ENCODE data around the gene RNU6-9.
"Not testable (repeated sequence)": the region's sequence is repeated elsewhere in the genome, so short reads cannot be mapped to it uniquely, and the experiment has no call there.

RNU6-9 gene

DNA sequence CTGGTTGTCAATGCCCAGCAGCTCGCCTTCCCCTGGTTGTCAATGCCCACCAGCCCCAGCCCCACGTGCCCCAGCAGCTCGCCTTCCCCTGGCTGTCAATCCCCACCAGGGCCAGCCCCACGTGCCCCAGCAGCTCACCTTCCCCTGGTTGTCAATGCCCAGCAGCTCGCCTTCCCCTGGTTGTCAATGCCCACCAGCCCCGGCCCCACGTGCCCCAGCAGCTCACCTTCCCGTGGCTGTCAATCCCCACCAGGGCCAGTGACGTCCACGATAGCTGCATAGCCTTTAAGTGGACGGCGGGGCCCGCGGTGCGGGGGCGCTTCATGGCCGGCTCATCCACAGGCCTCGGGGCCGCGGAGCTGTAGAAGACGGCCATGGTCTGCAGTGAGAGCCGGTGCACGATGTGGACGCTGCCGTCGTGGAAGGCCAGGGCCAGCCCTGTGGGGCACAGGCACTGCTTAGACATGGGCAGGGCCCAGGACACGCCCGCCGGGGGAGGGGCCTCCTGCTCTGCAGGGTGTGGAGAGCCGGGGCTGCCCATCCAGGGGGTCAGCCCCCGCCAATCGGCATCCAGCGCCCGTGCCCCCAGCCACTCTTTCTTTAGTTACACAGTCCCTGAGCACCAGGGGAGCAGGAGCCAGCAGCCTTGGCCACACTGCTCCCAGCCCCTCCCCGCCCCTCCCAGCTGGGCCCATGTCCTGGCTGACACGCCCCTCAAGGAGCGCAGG is 13.4 kb upstream of the RNU6-9 start:
- no peaks in the 10 kb centered on the region for H3K27me3 Mint-ChIP-seq (ENCODE audit: low read depth)
- peaks cover 16% of the 10 kb centered on the region for H3K36me3 Mint-ChIP-seq (ENCODE audit: low read depth)
- no peak overlapping the region for H3K4me3 Mint-ChIP-seq
- no peaks in the 10 kb centered on the region for H3K4me1 Mint-ChIP-seq (ENCODE audit: low read depth)
- no peaks in the 10 kb centered on the region for H3K9me3 Mint-ChIP-seq
- H3K27ac Mint-ChIP-seq: no peak overlapping the region

DNA sequence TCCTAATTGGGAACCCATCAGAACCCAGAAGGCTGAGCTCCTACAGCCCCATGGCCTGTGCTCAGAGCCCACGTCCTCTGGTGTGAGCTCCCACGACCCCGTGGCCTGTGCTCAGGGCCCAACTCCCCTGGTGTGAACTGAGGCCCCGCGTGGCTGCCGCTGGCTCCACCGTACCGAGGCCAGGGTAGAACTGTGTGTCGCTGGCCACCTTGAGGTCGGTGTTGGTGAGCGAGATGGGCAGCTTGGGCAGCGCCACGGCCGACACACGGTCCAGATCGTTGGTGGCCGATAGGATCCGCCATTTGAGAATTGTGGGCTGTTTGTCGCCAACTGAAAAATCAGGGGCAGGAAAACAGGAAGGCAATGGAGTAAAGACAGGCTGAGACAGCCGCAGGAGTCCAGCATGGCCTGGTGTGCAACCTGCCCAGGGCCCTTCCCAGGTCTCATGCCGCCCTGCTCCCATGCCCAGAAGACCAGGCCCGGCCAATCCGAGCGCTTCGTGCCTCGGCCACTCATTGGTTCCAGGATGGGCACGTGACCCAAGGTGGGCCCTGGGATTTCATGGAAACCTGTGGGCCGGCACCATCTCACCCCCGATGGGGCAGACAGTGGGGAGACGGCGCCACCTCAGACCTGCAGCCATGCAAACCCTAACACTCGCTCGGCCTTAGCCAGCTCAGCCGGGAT is 11.8 kb upstream of the RNU6-9 start:
- no peaks in the 10 kb centered on the region for H3K9me3 Mint-ChIP-seq
- no peaks in the 10 kb centered on the region for H3K4me1 Mint-ChIP-seq (ENCODE audit: low read depth)
- H3K36me3 Mint-ChIP-seq (ENCODE audit: low read depth): peaks cover 16% of the 10 kb centered on the region
- H3K27ac Mint-ChIP-seq: no peak overlapping the region
- no peak overlapping the region for H3K4me3 Mint-ChIP-seq
- H3K27me3 Mint-ChIP-seq (ENCODE audit: low read depth): no peaks in the 10 kb centered on the region

DNA sequence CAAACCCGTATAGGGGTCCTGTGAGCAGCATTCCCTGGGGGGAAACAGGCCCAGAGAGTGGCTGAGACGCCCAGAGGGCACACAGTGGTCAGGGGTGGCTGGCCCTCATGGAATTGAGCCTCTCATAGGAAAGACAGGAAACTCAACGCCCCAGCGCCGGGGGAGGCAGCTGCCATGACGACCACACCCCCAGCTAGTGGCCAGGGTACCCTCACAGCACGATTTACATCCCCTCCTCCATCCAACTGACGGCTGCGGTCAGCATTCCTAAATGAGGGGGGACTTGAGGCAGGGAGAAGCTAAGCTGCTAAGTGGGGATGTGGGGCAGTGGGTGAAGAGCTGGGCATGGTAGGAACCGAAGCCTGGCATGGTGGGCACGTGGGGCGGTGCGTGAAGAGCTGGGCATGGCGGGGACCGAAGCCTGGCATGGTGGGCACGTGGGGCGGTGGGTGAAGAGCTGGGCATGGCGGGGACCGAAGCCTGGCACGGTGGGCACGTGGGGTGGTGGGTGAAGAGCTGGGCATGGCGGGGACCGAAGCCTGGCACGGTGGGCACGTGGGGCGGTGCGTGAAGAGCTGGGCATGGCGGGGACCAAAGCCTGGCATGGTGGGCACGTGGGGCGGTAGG is 10.3 kb upstream of the RNU6-9 start:
- Mint-ChIP-seq H3K4me3 (no peak overlapping the region), H3K9me3 (no peaks in the 10 kb centered on the region), H3K36me3 (ENCODE audit: low read depth) (peaks cover 19% of the 10 kb centered on the region), H3K27me3 (ENCODE audit: low read depth) (no peaks in the 10 kb centered on the region), H3K27ac (no peak overlapping the region), H3K4me1 (ENCODE audit: low read depth) (no peaks in the 10 kb centered on the region)

DNA sequence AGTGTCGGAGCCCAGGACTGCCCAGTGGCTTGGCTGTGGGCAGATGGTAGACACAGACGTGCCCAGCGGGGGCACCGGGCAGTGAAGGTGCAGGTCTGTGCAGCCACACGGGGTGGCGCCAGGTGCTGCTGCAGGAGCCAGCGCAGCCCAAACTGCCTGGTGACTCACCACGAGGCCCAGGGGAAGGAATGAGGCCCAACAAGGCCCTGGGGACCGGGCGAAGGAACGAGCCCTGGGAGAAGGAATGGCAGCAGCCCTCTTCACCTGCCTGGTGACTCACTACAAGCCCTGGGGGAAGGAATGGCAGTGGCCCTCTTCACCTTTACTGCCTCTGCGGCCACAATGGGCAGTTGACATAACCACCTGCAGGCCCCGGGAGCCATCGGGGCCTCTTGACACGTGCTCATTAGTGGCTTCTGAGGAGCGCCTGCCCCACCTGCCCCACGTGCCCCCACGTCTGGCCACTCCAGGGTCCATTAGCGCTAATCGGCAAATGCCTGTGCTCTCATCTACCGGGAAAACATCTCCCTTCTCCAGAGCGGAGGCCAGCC is 9.5 kb upstream of the RNU6-9 start:
- no peaks in the 10 kb centered on the region for H3K9me3 Mint-ChIP-seq
- H3K4me1 Mint-ChIP-seq (ENCODE audit: low read depth): no peaks in the 10 kb centered on the region
- H3K4me3 Mint-ChIP-seq: no peak overlapping the region
- H3K36me3 Mint-ChIP-seq (ENCODE audit: low read depth): peaks cover 19% of the 10 kb centered on the region
- H3K27ac Mint-ChIP-seq: no peak overlapping the region
- no peaks in the 10 kb centered on the region for H3K27me3 Mint-ChIP-seq (ENCODE audit: low read depth)

DNA sequence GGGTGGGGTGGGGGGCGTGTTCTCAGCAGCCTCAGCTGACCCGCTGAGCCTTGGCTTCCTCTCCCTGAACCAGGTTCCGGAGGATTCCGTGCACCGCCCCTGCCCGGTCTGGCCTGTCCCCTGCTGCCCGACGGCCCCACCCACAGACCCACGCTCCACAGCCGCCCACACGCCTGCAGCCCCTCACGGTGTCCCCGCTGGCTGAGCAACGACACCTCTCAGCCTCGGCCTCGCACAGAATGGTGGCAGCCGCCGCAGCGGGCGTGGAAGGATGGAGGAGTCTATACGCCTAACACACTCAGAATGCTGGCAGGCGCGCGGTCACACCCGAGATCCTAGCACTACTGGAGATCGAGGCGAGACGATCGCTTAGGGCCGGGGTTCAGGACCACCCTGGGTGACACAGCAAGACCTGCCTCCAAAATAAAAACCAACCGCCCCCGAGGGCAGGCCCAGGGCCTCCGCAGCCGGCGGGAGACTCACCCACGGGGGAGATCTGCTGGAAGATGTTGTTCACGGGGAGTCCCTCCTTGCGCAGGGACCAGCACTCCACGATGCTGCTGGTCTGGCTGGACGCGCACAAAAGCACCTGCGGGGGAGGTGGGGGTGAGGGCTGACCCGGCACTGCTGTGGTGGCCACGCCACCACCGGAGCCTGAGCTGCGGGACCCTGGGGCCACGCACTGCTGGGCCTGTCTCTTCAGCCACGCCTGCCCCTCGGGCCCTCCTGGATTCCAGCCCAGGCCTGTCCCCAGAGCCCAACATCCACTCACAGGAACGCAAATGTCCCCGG is 8.7 kb upstream of the RNU6-9 start:
- H3K27ac Mint-ChIP-seq: no peak overlapping the region
- no peaks in the 10 kb centered on the region for H3K27me3 Mint-ChIP-seq (ENCODE audit: low read depth)
- no peaks in the 10 kb centered on the region for H3K4me1 Mint-ChIP-seq (ENCODE audit: low read depth)
- H3K36me3 Mint-ChIP-seq (ENCODE audit: low read depth): peaks cover 18% of the 10 kb centered on the region
- no peaks in the 10 kb centered on the region for H3K9me3 Mint-ChIP-seq
- H3K4me3 Mint-ChIP-seq: no peak overlapping the region

GRCh38 chr19:885536-886224 is 7.6 kb upstream of the RNU6-9 start:
- Mint-ChIP-seq H3K36me3 (ENCODE audit: low read depth) (peaks cover 18% of the 10 kb centered on the region), H3K4me1 (ENCODE audit: low read depth) (no peaks in the 10 kb centered on the region), H3K4me3 (no peak overlapping the region), H3K27me3 (ENCODE audit: low read depth) (no peaks in the 10 kb centered on the region), H3K9me3 (no peaks in the 10 kb centered on the region), H3K27ac (no peak overlapping the region)

GRCh38 chr19:887072-887471 is 6.2 kb upstream of the RNU6-9 start:
- Mint-ChIP-seq H3K27me3 (ENCODE audit: low read depth) (no peaks in the 10 kb centered on the region), H3K27ac (no peak overlapping the region)

DNA sequence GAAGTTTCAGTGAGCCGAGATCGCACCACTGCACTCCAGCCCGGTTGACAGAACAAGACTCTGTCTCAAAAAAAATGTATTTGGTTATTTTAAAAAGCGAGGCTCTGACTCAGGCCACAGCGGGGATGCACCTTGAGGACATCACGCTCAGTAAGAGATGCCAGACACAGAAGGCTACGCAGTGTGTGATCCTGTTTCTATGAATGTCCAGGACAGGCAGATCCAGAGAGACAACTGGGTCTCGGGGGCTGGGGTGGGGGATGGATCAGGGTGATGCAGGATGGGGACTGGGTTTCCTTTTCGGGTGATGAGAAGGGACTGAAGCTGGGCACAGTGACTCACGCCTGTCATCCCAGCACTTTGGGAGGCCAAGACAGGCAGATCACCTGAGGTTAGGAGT is 5.7 kb upstream of the RNU6-9 start:
- no peak overlapping the region for H3K4me3 Mint-ChIP-seq
- no peaks in the 10 kb centered on the region for H3K9me3 Mint-ChIP-seq
- H3K4me1 Mint-ChIP-seq (ENCODE audit: low read depth): peaks cover 5% of the 10 kb centered on the region
- H3K36me3 Mint-ChIP-seq (ENCODE audit: low read depth): peaks cover 10% of the 10 kb centered on the region
- H3K27ac Mint-ChIP-seq: no peak overlapping the region
- no peaks in the 10 kb centered on the region for H3K27me3 Mint-ChIP-seq (ENCODE audit: low read depth)

More at GRCh38 chr19:887072-887471, 6.2 kb upstream of the RNU6-9 start:
- peaks cover 4% of the 10 kb centered on the region for H3K4me1 Mint-ChIP-seq (ENCODE audit: low read depth)
- H3K9me3 Mint-ChIP-seq: no peaks in the 10 kb centered on the region
- H3K4me3 Mint-ChIP-seq: no peak overlapping the region
- peaks cover 13% of the 10 kb centered on the region for H3K36me3 Mint-ChIP-seq (ENCODE audit: low read depth)

GRCh38 chr19:888581-889385 is 4.5 kb upstream of the RNU6-9 start:
- Mint-ChIP-seq H3K9me3 (no peaks in the 10 kb centered on the region), H3K27me3 (ENCODE audit: low read depth) (no peaks in the 10 kb centered on the region), H3K4me3 (peak overlapping the region; percentile 21), H3K27ac (peak overlapping the region; percentile 68), H3K36me3 (ENCODE audit: low read depth) (peaks cover 15% of the 10 kb centered on the region), H3K4me1 (ENCODE audit: low read depth) (peaks cover 11% of the 10 kb centered on the region)

DNA sequence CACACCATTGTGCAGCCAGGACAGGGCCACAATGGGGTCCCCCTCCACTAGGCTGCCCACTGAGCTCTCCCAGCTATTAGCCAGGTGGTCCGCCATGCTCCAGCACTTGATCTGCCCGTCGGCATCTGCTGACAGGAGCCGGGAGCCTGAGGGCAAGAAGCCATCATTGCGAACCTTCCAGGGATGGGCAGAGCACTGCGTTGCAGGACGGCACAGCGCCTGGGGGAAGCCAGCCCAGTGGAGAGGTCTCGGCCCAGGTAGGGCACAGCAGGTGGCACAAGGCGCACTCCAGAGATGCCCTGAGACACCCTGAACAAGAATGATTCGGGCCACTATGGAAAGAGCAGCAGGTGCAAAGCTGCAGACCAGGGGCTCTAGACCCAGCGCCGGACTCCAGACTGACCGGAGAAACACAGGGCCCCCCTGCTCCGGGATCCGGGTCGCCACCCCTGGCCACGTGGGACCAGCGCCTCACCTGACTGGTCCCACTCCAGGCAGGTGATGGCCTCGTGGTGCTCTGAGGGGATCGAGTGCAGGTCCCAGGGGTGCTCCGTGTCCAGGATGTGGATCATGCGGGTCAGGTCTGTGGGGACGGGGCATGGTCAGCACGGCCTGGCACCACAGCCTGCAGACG is 3.5 kb upstream of the RNU6-9 start:
- Mint-ChIP-seq H3K9me3 (no peaks in the 10 kb centered on the region), H3K4me1 (ENCODE audit: low read depth) (peaks cover 11% of the 10 kb centered on the region), H3K27ac (peak overlapping the region; percentile 31), H3K36me3 (ENCODE audit: low read depth) (peaks cover 13% of the 10 kb centered on the region), H3K27me3 (ENCODE audit: low read depth) (no peaks in the 10 kb centered on the region), H3K4me3 (no peak overlapping the region)

DNA sequence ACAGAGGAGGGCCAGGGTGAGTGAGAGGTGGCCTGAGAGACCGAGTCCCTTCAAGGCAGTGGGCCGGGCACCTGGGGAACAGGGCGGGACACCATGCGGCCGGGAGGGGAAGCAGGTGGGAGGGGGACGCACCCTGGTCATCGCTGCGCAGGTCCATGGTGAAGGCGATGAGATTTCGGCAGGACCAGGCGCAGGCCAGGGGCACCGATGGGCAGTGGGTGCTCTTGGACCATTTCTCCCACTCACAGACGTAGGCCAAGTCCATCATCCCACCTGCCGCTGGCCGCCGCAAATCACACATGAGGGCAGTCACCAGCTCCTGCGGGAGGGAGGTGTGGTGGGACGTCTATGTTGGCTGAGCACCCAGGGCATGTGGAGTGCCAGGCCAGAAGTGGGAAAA is 2.5 kb upstream of the RNU6-9 start:
- H3K4me3 Mint-ChIP-seq: peak overlapping the region; percentile 72
- no peaks in the 10 kb centered on the region for H3K9me3 Mint-ChIP-seq
- H3K36me3 Mint-ChIP-seq (ENCODE audit: low read depth): peaks cover 11% of the 10 kb centered on the region
- peaks cover 11% of the 10 kb centered on the region for H3K4me1 Mint-ChIP-seq (ENCODE audit: low read depth)
- H3K27ac Mint-ChIP-seq: peak overlapping the region; percentile 68
- no peaks in the 10 kb centered on the region for H3K27me3 Mint-ChIP-seq (ENCODE audit: low read depth)

GRCh38 chr19:891421-892200 is 1.7 kb upstream of the RNU6-9 start:
- peak overlapping the region; percentile 87 for H3K27ac Mint-ChIP-seq
- peaks cover 14% of the 10 kb centered on the region for H3K36me3 Mint-ChIP-seq (ENCODE audit: low read depth)
- H3K4me1 Mint-ChIP-seq (ENCODE audit: low read depth): peaks cover 11% of the 10 kb centered on the region
- not testable (repeated sequence) for H3K27me3 Mint-ChIP-seq (ENCODE audit: low read depth); H3K9me3 Mint-ChIP-seq
- peak overlapping the region; percentile 86 for H3K4me3 Mint-ChIP-seq
